HG03439 (cell line): ENCODE data around the gene SDK1.
A peak's percentile ranks its signal among the peaks of the same experiment; 100 is the strongest.

Experiments used
- ATAC-seq: cut with Tn5 transposase; IDR thresholded peaks from one replicate; pipeline ENCODE4 v1.9.1; 2021; ENCODE audit warnings: mild to moderate bottlenecking, moderate library complexity; ENCODE audit not compliant: unreplicated experiment

SDK1 gene

GRCh38 chr7:3300651-3301448 is at the start of gene SDK1:
TSS of gene SDK1 (plus strand) at chr7:3301252. CDS start at chr7:3301587, 335 bp downstream.
- ATAC-seq: peak; percentile 87

- no peak for ATAC-seq
Measured at GRCh38 chr7:3254718-3255117, 46.3 kb upstream of the SDK1 start.

GRCh38 chr7:3259711-3260400 is 41.2 kb upstream of the SDK1 start:
- no peak for ATAC-seq

GRCh38 chr7:3260401-3260715 is 40.7 kb upstream of the SDK1 start:
- no peak for ATAC-seq

- no peak for ATAC-seq
Measured at GRCh38 chr7:3264693-3265339, 36.2 kb upstream of the SDK1 start.

GRCh38 chr7:3265388-3265787 is 35.7 kb upstream of the SDK1 start:
- no peak for ATAC-seq

- ATAC-seq: no peak
Measured at GRCh38 chr7:3266240-3266639, 34.8 kb upstream of the SDK1 start.

GRCh38 chr7:3267966-3268690 is 32.9 kb upstream of the SDK1 start:
- no peak for ATAC-seq

- ATAC-seq: no peak
Measured at GRCh38 chr7:3270362-3270761, 30.7 kb upstream of the SDK1 start.

- ATAC-seq: no peak
Measured at GRCh38 chr7:3271298-3271697, 29.8 kb upstream of the SDK1 start.

- ATAC-seq: no peak
Measured at GRCh38 chr7:3272691-3273141, 28.3 kb upstream of the SDK1 start.

- no peak for ATAC-seq
Measured at GRCh38 chr7:3274131-3274530, 26.9 kb upstream of the SDK1 start.

- ATAC-seq: no peak
Measured at GRCh38 chr7:3277604-3278572, 23.2 kb upstream of the SDK1 start.

GRCh38 chr7:3279147-3279818 is 21.8 kb upstream of the SDK1 start:
- no peak for ATAC-seq

- ATAC-seq: no peak
Measured at GRCh38 chr7:3280445-3280844, 20.6 kb upstream of the SDK1 start.

GRCh38 chr7:3280946-3281656 is 20.0 kb upstream of the SDK1 start:
- no peak for ATAC-seq

- no peak for ATAC-seq
Measured at GRCh38 chr7:3282457-3282856, 18.6 kb upstream of the SDK1 start.

GRCh38 chr7:3283130-3283704 is 17.8 kb upstream of the SDK1 start:
- no peak for ATAC-seq

GRCh38 chr7:3285652-3286051 is 15.4 kb upstream of the SDK1 start:
- no peak for ATAC-seq
